Neural progenitor cell (in vitro differentiated cells): Measurements from ENCODE around the gene TTLL9. TPM values are rescaled to one million over a fixed set of nuclear protein-coding genes. Genes with fewer than 3 reads are reported as not detected.

Source experiments
- DNase-seq: peaks from one replicate; pipeline ENCODE4 v3.0.0-alpha.2; 2016; ENCODE audit warnings: low spot score
- H2AFZ ChIP-seq: fragments of 200-600 bp; sonication (generic); replicated peaks from 2 replicates; pipeline ENCODE4 v1.6.1; 2016; ENCODE audit warnings: antibody characterized with exemption
- H3F3A ChIP-seq: fragments of 200-600 bp; sonication (generic); 2 replicates; pipeline ENCODE4 v1.6.1; 2016; ENCODE audit warnings: antibody characterized with exemption, low read depth
- H3K27ac ChIP-seq: fragments of 200-600 bp; sonication (generic); 2 replicates; pipeline ENCODE4 v1.5.1; 2016; ENCODE audit warnings: mild to moderate bottlenecking
- H3K27me3 ChIP-seq: fragments of 200-600 bp; sonication (generic); 2 replicates; pipeline ENCODE4 v1.6.1; 2016; ENCODE audit warnings: mild to moderate bottlenecking, moderate library complexity
- H3K36me3 ChIP-seq: fragments of 200-600 bp; sonication (generic); 2 replicates; pipeline ENCODE4 v1.5.1; 2016
- H3K4me1 ChIP-seq: fragments of 200-600 bp; sonication (generic); 2 replicates; pipeline ENCODE4 v1.6.1; 2016; ENCODE audit warnings: mixed run types
- H3K4me2 ChIP-seq: fragments of 200-600 bp; sonication (generic); 2 replicates; pipeline ENCODE4 v1.6.1; 2016
- H3K4me3 ChIP-seq: fragments of 200-600 bp; sonication (generic); 2 replicates; pipeline ENCODE4 v1.5.1; 2016
- H3K79me2 ChIP-seq: fragments of 200-600 bp; sonication (generic); 2 replicates; pipeline ENCODE4 v1.6.1; 2016; ENCODE audit warnings: low read depth
- H3K9ac ChIP-seq: fragments of 200-600 bp; sonication (generic); 2 replicates; pipeline ENCODE4 v1.6.1; 2016
- H3K9me3 ChIP-seq: fragments of 200-600 bp; sonication (generic); 2 replicates; pipeline ENCODE4 v1.5.1; 2016; ENCODE audit warnings: low read depth
- H4K20me1 ChIP-seq: fragments of 200-600 bp; sonication (generic); 2 replicates; pipeline ENCODE4 v1.6.1; 2016; ENCODE audit warnings: low read depth
- H3K27ac Mint-ChIP-seq: 3 replicates; pipeline ENCODE4 v1.8.0; 2021; ENCODE audit warnings: mixed read lengths
- H3K27me3 Mint-ChIP-seq: 2 replicates; pipeline ENCODE4 v1.8.0; 2022; ENCODE audit warnings: low read depth, mild to moderate bottlenecking, inconsistent platforms, moderate library complexity, mixed read lengths; ENCODE audit not compliant: insufficient read depth
- H3K36me3 Mint-ChIP-seq: 3 replicates; pipeline ENCODE4 v1.8.0; 2021; ENCODE audit warnings: mixed read lengths
- H3K4me1 Mint-ChIP-seq: 3 replicates; pipeline ENCODE4 v1.8.0; 2021; ENCODE audit warnings: mixed read lengths
- H3K4me3 Mint-ChIP-seq: 3 replicates; pipeline ENCODE4 v1.8.0; 2021; ENCODE audit warnings: mild to moderate bottlenecking, moderate library complexity, mixed read lengths
- H3K9me3 Mint-ChIP-seq: 3 replicates; pipeline ENCODE4 v1.8.0; 2020; ENCODE audit warnings: mixed read lengths
- EZH2 ChIP-seq: fragments of 200-600 bp; sonication (generic); IDR thresholded peaks from 2 replicates; pipeline ENCODE4 v1.6.1; 2017; ENCODE audit warnings: antibody characterized with exemption, mild to moderate bottlenecking, moderate library complexity
- EZH2phosphoT487 ChIP-seq: fragments of 200-600 bp; sonication (generic); IDR thresholded peaks from 2 replicates; pipeline ENCODE4 v1.6.1; 2017; ENCODE audit warnings: antibody characterized with exemption
- total RNA-seq: library from RNA; depleted of rRNA; stranded (reverse); fragments of >200 nt; gene quantifications from 2 replicates; pipeline ENCODE4 v1.2.3, GENCODE V29; 2015; ENCODE audit warnings: low replicate concordance
- TF ChIP-seq, protein P1 (sequence below): fragments of 200-600 bp; sonication (generic); IDR thresholded peaks from 2 replicates; pipeline ENCODE4 v1.5.1; 2017; ENCODE audit warnings: antibody characterized with exemption, mild to moderate bottlenecking

TTLL9 gene
- total RNA-seq, 1 donor from 2014 or later, result not detected

DNA sequence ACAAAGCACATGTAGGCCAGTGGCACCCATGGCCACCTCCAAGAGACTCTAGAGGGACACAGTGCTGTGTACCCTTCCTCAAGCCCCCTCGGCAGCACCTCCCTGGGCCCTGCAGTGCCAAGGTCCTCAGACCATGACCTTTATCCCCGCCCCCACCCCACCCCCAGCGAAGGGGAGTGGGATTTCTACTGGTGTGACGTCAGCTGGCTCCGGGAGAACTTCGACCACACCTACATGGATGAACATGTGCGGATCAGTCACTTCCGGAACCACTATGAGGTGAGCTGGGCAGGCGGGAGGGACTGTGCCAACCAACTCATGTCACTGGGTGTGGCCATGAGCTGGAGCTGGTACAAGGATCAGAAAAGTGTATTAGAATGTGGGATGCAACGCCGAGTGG, 38.0 kb downstream of the TTLL9 start:
- Histone ChIP-seq H2AFZ (no peak overlapping the region), H3K9ac (no peak overlapping the region), H4K20me1 (no peaks in the 10 kb centered on the region), H3K36me3 (no peaks in the 10 kb centered on the region), H3K27ac (no peak overlapping the region), H3K4me3 (no peak overlapping the region), H3K27me3 (no peaks in the 10 kb centered on the region), H3K9me3 (no peaks in the 10 kb centered on the region), H3K79me2 (no peaks in the 10 kb centered on the region), H3K4me2 (no peak overlapping the region), H3K4me1 (peaks cover 14% of the 10 kb centered on the region), H3F3A (peaks cover 14% of the 10 kb centered on the region)
- Mint-ChIP-seq H3K9me3 (no peaks in the 10 kb centered on the region), H3K4me1 (no peaks in the 10 kb centered on the region), H3K27ac (no peak overlapping the region), H3K27me3 (peaks cover 6% of the 10 kb centered on the region), H3K36me3 (no peaks in the 10 kb centered on the region), H3K4me3 (no peak overlapping the region)
- DNase-seq, result no peak
- TF ChIP-seq EZH2 (no peak), EZH2phosphoT487 (no peak)
- TF ChIP-seq, protein P1, sequence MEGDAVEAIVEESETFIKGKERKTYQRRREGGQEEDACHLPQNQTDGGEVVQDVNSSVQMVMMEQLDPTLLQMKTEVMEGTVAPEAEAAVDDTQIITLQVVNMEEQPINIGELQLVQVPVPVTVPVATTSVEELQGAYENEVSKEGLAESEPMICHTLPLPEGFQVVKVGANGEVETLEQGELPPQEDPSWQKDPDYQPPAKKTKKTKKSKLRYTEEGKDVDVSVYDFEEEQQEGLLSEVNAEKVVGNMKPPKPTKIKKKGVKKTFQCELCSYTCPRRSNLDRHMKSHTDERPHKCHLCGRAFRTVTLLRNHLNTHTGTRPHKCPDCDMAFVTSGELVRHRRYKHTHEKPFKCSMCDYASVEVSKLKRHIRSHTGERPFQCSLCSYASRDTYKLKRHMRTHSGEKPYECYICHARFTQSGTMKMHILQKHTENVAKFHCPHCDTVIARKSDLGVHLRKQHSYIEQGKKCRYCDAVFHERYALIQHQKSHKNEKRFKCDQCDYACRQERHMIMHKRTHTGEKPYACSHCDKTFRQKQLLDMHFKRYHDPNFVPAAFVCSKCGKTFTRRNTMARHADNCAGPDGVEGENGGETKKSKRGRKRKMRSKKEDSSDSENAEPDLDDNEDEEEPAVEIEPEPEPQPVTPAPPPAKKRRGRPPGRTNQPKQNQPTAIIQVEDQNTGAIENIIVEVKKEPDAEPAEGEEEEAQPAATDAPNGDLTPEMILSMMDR, result no peak

DNA sequence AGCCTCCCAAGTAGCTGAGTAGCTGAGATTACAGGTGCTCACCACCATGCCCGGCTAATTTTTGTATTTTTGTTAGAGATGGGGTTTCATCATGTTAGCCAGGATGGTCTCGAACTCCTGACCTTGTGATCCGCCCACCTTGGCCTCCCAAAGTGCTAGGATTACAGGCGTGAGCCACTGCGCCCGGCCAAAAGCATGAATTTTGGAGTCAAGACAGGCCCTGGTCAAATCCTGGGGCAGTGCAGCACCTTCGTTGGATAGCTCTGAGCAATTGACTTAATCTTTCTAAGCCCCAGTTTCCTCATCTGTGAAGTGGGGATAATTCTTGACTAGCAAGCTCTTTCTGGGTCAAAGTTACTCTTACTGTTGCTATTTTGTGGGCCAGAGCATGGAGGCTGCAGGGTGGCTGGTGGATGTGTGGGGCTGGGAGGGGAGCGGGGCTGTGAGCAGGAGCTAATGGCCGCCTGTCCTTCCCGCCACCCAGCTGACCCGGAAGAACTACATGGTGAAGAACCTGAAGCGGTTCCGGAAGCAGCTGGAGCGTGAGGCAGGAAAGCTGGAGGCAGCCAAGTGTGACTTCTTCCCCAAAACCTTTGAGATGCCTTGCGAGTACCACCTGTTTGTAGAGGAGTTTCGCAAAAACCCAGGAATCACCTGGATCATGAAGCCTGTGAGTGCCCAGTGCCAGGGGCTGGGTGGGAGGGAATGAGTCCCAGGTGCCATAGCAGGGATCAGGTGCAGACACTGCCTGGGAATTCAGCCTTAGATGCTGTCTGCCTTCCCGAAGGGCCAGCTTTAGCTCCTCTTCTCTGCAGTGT, 39.0 kb downstream of the TTLL9 start:
- no peak overlapping the region for H3K27ac ChIP-seq
- peaks cover 15% of the 10 kb centered on the region for H3K4me1 ChIP-seq
- no peaks in the 10 kb centered on the region for H3K36me3 Mint-ChIP-seq
- no peaks in the 10 kb centered on the region for H3K9me3 ChIP-seq
- H3F3A ChIP-seq, result peaks cover 14% of the 10 kb centered on the region
- H3K4me1 Mint-ChIP-seq, result peaks cover 4% of the 10 kb centered on the region
- TF ChIP-seq EZH2phosphoT487, result no peak
- TF ChIP-seq, protein P1, result no peak
- no peak for TF ChIP-seq EZH2
- H4K20me1 ChIP-seq, result no peaks in the 10 kb centered on the region
- no peak overlapping the region for H3K9ac ChIP-seq
- H3K27me3 Mint-ChIP-seq, result peaks cover 6% of the 10 kb centered on the region
- no peak overlapping the region for H3K4me2 ChIP-seq
- no peaks in the 10 kb centered on the region for H3K9me3 Mint-ChIP-seq
- H3K36me3 ChIP-seq, result no peaks in the 10 kb centered on the region
- H2AFZ ChIP-seq, result no peak overlapping the region
- H3K79me2 ChIP-seq, result no peaks in the 10 kb centered on the region
- H3K27ac Mint-ChIP-seq, result no peak overlapping the region
- no peak overlapping the region for H3K4me3 Mint-ChIP-seq
- no peak overlapping the region for H3K4me3 ChIP-seq
- no peaks in the 10 kb centered on the region for H3K27me3 ChIP-seq
- no peak for DNase-seq

DNA sequence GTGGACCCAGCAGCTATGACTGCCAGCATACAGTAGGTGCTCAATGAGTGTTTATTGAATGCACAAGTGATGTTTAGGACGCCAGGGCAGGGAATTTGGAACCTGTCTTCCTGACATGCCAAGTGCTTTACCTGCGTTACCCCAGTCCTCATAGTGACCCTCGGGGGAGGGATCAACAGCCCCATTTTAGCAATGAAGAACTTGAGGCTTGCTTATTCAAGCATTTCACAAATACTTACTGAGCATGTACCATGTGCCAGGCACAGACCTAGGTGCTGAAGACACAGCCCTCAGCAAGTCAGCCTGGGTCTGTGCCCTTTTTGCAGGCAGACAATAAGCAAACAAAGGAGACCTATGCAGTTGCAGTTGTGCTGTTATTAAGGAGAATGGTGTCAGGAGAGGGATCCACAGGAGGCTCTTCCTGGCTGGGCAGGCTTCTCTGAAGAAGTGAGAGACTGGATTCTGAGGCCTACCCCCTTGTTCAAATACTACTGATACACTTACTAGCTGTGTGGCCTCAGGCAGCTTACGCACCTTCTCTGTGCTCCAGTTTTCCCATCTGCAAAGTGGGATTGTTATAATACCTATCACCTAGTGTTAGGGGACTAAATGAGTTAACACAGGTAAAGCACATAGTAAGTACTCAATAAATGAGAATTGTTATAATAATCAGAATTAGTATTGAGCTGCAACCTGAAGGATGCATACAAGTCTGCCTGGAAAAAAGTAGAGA, 39.8 kb downstream of the TTLL9 start:
- no peak for DNase-seq
- Histone ChIP-seq H3F3A (peaks cover 14% of the 10 kb centered on the region), H3K27me3 (no peaks in the 10 kb centered on the region), H3K79me2 (no peaks in the 10 kb centered on the region), H3K9ac (no peak overlapping the region), H3K27ac (no peak overlapping the region), H3K36me3 (no peaks in the 10 kb centered on the region), H3K4me1 (peaks cover 17% of the 10 kb centered on the region), H3K4me2 (no peak overlapping the region), H2AFZ (no peak overlapping the region), H3K9me3 (no peaks in the 10 kb centered on the region), H4K20me1 (no peaks in the 10 kb centered on the region), H3K4me3 (no peak overlapping the region)
- Mint-ChIP-seq H3K9me3 (no peaks in the 10 kb centered on the region), H3K27me3 (peaks cover 6% of the 10 kb centered on the region), H3K4me1 (peaks cover 4% of the 10 kb centered on the region), H3K27ac (no peak overlapping the region), H3K4me3 (no peak overlapping the region), H3K36me3 (no peaks in the 10 kb centered on the region)
- TF ChIP-seq EZH2, result no peak
- TF ChIP-seq, protein P1, result no peak
- no peak for TF ChIP-seq EZH2phosphoT487
